CD1c-positive myeloid dendritic cell (primary cell): Measurements from ENCODE around the gene HNRNPA0.

Experiments
- DNase-seq: peaks from one replicate; pipeline ENCODE4 v3.0.0-alpha.2; 2016; ENCODE audit errors: extremely low spot score

Gene HNRNPA0

DNA sequence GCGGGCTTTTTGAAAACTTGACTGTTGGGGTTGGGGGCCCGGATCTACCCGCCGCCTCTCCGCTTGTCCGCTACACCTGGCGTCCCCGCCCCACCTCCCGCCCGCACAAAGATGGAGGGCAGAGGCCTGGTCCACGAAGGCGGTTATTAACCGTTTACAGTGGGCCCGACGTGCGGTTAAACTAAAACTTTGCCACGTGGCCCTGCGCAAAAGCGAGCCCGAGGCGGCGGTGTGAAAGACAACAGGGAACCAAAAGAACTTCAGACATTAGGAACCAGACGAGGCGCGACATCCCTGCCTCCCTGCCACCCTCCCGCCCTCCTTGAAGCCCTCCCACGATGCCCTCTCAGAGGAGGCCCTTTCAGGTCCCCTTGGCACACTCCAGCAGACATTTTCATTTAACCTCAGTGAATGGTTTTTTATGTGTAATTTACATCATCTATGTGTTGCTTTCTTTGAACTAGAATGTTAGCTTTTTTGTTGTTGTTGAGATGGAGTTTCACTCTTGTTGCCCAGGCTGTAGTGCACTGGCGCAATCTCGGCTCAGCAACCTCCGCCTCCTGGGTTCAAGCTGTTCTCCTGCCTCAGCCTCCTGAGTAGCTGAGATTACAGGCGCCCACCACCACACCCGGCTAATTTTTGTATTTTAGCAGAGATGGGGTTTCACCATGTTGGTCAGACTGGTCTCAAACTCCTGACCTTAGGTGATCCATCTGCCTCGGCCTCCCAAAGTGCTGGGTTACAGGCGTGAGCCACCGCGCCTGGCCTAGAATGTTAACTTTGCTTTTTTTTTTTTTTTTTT is 999 bp upstream of the HNRNPA0 start:
- DNase-seq: no peak

DNA sequence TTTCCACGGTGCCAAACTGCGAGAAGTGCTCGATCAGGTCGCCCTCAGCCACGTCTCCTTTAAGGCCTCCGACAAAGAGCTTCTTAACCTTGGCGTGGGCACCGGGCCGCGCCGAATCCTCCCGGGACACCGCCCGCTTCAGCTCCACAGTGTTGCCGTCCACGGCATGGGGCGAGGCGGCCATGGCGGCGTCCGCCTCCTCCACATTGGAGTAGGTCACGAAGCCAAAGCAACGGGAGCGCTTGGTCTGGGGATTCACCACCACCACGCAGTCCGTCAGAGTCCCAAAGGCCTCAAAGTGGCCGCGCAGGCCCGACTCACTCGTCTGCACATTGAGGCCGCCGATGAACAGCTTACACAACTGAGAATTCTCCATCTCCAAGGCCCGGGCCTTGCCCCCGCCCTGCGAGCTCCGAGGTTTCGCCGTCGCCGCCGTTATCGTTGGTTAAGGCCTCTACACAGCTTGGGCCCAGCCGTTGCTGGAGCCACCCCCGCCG is 424 bp downstream of the HNRNPA0 start:
- no peak for DNase-seq

DNA sequence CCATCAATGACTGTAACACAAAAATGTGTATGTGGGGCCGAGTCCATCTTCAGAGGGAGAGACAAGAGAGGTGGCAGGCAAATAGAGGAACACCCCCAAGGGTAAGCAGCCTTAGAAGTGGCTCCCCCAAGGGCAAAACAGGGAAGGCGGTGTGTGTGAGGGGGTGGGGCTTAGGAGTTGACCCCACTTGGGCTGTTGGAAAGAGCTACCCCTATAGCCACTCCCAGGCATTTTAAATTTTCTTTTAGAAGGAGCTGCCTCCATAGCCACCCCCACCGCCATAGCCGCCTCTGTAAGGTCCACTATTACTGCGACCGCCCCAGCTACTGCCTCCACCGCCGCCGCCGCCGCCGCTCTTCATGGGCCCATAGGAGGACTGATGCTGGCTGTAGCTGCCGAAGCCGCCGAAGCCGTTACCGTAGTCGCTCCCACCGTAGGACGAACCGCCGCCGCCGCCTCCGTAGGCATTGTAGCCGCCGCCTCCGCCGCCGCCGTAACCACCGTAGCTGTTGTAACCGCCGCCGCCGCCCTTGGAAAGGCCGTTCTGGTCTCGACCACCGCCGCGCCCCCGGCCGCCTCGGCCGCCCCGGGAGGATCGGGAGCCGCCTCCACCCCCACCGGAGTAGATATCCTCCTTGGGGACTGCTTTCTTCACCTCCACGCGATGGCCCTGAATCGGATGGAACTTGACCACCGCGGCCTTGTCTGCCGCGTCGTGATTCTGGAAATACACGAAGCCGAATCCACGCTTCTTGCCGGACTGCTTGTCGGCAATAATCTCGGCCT is 1.1 kb downstream of the HNRNPA0 start:
- peak; percentile 61 for DNase-seq

DNA sequence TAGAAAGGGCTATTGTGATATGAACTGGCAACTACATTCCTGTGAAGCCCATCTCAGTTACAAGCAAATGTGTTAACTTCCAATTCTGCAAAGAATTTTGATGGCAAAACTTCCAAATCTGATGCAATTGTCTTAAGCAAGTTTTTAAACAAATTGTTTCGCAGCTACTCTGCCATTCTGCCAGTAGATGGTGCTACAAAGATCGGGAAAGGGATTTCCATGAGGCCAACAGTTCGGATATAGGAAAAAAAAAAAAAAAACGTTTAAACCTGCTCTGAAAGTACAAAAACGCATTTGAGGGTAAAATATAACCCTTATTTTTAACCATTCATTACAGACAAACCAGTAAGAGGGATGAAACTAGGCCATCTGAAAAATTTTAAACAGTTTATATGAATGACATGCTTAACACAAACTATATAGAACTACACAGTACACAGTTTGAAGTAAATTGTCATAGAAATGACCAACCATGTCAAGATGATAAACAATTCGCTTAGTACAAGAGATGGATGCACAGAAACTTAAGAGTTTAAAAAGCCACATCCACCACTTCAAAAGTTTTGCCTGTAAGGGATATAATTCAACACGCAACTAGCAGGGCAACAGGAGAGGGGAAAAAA is 2.2 kb downstream of the HNRNPA0 start:
- DNase-seq: peak; percentile 71

DNA sequence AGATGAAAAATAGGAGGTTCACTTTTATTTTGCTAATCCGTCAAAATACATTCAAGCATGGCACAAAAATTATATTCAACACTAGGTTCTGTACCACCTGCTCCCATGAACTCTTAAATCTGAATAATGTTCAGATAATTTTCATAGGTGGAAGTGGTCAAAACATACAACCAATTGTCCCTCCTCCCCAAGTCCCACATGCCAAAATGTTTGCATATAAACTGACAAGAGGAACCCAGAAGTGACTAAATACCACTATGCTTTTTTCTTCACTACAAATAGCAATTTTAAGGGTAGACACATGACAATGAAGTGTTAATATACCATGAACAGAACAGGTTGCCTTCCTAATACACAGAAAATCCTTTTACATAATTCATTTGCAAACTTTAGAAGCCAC is 3.7 kb downstream of the HNRNPA0 start:
- DNase-seq: no peak

DNA sequence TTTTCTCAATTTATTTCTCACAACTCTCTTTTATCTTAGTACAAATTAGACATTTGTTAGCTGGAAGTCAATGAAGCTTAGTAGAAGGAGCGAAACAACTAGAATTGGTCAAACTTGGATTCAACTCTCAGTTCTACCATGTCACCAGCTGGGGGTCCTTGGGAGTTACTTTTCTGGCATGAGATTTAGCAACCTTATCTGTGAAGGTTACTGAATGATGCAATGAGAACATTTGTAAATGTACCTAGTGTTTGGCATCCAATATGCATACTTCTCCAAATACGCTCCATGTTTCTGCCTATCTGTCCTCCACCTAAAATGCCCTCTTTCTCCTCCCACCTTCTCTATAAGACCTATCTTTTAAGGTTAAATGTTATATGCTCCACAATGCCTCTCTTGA is 6.3 kb downstream of the HNRNPA0 start:
- no peak for DNase-seq

DNA sequence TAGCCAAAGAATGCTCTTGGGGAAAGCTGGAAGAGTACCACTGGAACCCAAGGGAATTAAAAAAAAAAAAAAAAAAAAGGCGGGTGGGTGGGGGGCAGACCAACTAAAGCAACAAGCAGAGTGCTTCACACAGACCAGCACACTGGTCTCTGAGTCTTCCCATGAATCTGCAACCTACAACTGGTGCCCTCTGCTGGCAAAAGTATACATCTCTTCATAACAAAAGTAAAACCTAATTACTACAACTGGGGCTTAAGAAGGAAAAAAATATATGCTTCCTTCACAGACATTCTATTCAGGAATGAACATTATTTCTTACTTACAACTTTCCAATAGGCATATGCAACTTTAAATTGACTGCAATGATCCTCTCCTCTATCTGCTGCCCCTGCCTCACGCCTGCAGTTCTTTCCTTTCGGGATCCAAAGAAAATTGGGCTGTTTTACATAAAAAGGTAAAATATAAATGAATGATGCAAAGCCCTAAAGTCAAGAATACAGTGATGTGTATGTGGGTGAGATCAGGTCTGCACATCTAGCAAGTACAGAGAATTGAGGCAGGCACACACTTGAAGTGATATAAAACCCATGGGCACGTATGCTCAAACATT is 11.0 kb downstream of the HNRNPA0 start:
- peak; percentile 84 for DNase-seq

DNA sequence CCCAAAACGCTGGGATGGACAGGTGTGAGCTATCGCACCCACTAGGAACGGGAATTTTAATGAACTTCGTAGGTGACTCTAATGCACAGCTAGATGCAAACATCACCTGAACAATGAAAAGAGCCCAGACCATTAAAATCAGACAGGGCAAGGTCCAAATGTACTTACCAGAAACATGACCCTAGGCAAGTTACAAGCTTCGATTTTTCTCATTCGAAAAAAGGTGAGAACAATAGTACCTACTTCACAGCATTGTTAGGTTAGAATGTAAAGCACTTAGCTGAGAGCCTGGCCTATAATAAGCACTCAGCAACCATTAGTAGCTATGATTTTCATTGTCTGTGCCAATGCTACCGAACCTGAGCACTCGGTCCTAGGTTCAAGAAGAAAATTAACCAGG is 12.4 kb downstream of the HNRNPA0 start:
- no peak for DNase-seq

DNA sequence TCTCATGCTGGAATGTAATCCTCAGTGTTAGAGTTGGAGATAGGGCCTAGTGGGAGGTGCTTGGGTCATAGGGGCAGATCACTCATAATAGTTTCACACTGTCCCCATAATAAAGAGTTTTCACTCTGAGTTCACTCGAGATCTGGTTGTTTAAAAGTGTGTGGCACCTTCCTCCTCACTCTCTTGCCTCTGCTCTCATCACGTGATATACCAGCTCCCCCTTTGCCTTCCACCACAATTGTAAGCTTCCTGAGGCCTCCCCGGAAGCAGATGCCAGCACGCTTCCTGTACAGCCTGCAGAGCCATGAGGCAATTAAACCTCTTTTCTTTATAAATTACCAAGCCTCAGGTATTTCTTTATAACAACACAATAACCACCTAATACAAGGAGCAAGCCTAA is 14.4 kb downstream of the HNRNPA0 start:
- no peak for DNase-seq

DNA sequence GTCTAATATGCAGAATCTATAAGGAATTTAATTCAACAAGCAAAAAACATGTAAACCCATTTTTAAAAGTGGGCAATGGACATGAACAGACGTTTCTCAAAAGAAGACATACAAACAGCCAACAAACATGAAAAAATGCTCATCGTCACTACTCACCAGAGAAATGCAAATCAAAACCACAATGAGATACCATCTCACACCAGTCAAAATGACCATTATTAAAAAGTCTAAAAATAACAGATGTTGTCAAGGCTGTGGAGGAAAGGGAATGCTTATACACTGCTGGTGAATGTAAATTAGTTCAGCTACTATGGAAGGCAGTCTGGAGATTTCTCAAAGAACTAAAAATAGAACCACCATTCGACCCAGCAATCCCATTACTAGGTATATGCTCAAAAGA is 15.2 kb downstream of the HNRNPA0 start:
- DNase-seq: no peak

DNA sequence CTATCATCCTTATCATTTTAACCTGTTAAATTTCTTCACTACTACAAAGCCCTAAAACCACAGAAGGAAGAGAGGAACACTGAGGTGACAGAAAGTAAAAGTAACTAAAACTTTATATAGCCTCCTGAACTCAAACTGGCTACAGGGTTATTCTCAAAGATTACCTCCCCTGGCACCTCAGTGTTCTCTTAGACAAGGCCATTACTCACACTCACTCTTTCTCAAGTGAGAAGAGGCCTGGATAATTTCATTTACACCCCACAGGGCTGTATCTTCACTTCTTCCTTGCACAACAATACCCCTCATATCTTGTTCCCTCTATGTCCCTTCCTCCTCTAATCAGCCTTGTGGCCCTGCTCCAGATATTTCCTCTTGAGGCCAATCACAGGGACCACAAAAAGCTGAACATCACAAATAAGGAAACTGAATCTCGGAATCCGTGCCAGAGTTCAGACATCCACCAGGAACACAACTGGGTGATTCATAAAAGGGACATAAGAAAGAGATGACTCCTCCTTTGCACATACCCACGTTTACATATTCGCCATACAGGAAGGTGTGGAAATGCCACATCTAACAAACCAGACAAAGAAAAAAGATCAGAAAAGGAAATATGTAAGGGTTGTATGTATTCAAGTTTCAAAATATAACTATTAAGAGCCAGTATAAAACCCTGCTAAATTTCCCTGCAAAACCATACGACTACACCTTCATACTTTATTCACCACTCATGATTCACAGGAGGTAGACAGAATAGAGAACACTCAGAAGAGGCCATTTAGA is 16.6 kb downstream of the HNRNPA0 start:
- DNase-seq: peak; percentile 88

DNA sequence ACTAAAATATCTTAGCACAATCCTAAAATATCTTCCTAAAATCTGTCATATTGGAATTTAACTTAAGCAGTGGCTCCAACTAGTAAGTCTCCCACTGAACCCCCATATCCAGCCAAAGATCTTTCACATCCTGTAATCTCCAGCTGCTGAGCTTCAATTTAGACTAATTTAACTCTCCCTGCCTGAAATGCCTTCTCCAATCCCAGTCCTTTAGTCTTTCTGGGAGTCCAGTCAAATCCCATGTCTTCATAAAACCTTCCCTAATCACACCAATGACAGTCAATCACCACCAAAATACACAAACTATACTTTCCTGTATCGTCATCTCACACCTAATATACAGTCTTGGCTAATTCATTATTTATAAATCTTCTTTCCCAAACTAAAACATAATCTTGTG is 17.7 kb downstream of the HNRNPA0 start:
- DNase-seq: no peak

DNA sequence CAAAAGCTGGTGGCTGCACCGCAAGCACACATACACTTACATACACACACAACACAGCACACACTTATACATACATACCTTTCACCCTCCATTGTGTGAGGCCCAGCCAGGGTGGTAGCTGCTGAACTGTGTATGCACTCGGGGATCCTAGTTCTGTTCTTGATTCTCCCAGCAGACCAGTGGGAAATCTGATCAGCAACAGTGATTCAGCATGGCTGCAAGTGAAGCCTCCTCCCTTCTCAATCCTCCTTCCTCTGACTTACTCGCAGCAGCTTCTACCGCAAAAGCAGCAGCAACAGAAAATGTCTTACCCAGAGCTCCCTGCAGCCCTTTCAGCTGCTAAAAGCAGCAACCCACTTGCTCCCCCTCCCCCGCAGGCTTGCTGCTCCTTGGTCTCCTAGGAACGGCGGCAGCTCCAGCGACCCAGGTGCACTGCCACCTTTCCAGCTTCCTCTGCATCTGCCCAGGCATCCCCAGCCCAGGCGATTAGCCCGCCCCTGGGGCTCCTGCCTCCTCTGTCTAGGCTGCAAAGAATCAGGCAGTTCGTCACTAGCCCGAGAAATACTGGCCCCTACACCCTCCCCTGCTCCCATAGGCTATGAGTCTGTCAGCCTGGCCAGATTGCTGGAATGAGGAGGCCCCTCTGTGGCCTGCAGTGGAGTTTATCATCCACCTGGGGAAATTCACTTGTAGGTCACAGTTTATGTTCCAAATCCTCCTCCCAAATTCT is 18.4 kb downstream of the HNRNPA0 start, which contains the start of gene KLHL3:
TSS of gene KLHL3 (minus strand) at position 535 of the 730 bp plus-strand sequence. CDS start at position 92, 443 bp downstream.
- peak; percentile 21 for DNase-seq

DNA sequence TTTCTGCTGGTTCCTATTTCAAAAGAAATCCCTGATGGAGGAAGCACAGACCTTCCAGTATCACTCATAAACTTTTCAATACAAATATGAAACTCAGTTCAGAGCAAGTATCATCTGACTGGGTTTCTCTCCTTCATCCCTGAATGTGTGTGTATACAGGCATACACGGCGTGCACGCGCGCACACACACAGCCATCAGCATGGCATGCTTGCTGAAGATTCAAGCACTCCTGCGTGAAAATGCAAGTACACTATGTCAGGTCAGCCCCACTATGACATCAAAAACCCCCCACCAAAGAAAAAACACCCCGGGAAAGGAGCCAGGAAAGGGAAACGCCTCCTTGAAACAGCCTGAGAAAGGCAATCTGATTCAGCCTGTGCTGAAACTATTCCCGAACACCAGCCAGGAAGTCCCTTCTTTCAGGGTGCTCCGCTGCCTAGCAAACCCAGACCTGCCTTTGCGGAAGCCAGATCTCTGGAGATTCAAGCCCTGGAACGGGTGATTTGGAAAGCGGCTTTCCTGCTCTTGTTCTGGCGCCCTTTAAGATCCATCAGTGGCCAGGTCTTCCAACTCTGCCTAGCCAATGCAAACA is 19.1 kb downstream of the HNRNPA0 start:
- DNase-seq: peak; percentile 51

DNA sequence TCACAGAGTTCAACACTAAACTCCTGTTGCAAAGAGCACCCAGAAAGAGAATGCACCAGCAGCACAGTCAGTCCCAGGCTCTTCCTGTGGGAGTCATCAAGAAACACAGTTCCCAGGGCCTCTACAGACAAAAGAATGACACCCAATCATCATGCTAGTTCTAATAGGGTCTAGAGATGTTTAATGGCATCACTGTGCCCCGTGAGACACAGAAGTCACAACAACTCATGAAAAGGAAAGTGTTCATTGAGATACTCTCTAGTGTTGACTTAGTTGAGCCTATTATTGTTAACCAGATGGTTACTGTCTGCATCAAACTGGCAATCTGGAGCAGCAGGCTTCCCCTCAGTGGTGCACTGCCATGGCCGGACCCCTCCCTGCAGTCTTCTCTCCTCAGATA is 19.8 kb downstream of the HNRNPA0 start:
- DNase-seq: no peak

DNA sequence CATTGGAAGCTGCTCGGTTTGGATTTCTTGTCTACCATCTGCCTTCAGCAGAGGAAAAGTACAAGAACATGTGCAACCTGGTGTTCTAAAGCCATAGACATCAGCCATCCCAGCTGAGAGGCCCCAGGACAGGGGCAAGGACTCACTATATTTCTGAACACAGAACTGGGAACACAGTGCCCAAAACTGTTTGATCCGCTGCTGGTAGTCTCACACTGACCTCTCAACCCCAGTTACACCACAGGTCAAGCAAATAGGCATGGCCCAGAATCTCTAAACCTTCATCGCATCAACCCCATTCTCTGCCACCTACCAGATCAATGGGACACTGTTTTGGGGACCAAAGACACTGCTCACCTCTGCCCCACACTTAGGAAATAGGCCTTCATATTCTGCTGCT is 20.2 kb downstream of the HNRNPA0 start:
- no peak for DNase-seq

DNA sequence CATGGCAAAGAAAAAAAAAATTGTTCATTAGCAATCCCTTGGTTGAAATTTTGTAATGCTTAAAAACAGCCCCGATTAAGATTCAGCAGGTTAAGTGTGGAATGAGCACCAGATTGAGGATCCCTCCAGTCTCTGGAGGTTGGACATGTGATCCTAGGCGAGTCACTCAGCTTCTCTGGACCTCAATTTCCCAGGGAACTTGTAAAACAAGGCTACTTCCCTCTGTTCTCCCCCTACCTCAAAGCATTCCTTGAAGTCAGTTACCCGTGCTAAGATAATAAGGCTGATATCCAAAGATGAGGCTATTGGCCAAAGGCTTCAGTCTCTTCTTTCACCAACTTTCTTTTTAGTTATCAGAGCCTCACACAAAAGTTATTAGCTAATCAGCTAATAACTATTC is 21.2 kb downstream of the HNRNPA0 start:
- DNase-seq: no peak

DNA sequence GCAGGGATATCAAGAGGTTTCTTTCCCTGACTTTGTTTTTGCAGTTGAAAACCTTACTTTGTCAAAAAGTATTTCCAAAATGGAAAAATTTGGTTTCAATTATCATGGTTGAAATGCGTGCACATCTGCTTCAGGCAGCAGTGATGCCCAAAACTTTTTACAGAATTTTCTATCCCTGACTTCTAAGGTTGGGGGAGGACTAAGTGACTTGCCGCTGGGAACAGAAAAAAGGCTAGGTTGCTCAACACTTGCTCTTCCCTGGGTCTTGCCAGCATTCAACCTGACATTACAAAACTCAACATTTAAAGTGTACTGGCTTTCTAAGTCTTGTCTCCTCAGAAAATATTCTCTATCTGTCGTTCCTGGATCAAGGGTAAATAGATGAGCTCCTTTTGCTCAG is 23.0 kb downstream of the HNRNPA0 start:
- DNase-seq: no peak

DNA sequence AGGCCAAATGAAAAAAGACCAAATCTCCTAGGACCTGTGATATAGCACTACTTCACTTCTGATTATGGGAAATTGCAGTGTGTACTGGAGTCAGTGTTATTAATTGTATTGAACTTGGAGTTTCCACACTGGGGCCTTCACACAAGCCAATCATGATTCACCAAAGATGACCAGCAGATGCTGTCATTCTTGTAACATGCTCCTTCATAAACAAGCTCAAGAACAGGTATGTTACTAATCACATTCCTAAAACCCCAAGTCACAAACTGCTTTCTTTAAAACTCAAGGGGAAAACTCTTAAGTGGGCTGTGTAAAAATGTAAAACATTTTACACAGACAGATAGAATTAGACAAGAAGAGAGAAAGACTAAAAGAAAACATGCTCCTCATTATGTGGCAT is 23.8 kb downstream of the HNRNPA0 start:
- no peak for DNase-seq

DNA sequence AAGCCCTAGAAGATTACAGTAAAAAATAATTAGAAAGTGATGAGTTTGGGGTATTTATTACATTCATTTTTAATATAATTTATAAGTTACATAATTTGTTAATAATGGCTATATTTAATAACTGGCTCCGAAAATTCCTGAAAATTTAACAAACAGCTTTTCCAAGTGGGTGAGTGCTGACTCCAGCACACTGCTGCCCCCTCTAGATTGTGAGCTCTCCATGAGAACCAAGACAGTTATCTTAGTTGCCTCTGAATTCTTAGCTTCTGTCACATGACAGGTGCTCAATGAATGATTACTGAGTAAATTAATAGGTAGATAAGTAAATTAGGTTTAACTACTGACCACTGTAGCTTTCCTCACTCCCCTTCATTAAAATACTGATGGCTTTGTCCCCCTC is 26.1 kb downstream of the HNRNPA0 start:
- no peak for DNase-seq
